HEK293 (cell line): Measurements from ENCODE around the gene RBM20.

ENCODE experiments used
- CTCF ChIA-PET: fragments of 350-600 bp; formaldehyde crosslinking; extraction: SDS; loops from one replicate; lab custom pipeline; 2021; ENCODE audit warnings: antibody characterized with exemption; lab: Yijun Ruan, JAX
- POLR2A ChIA-PET: fragments of 300-600 bp; formaldehyde crosslinking; extraction: SDS; loops from one replicate; lab custom pipeline; 2020; ENCODE audit warnings: antibody characterized with exemption, inconsistent platforms; lab: Yijun Ruan, JAX
- H3K27ac ChIP-seq: fragments of 200-500 bp; sonication (Bioruptor generic); 2 replicates; pipeline ENCODE4 v1.5.1; 2014; ENCODE audit warnings: low read depth, low read length, control low read depth, inconsistent platforms; ENCODE audit errors: extremely low read depth
- H3K36me3 ChIP-seq, 2 experiments: fragments of 200-500 bp in 1 of 2; sonication (Bioruptor generic) in 1 of 2; 1 replicate in 1 of 2; 2 replicates in 1 of 2; pipeline ENCODE4 v1.5.1; 2014 to 2017; ENCODE audit warnings: inconsistent platforms in 2 of 2, low read length in 2 of 2; ENCODE audit not compliant: control insufficient read depth in 2 of 2, insufficient read depth in 1 of 2
- H3K4me1 ChIP-seq: fragments of 200-500 bp; sonication (Bioruptor generic); 2 replicates; pipeline ENCODE4 v1.5.1; 2014; ENCODE audit warnings: mild to moderate bottlenecking, low read length, inconsistent platforms; ENCODE audit not compliant: control insufficient read depth, insufficient read depth
- H3K4me3 ChIP-seq: 2 replicates; pipeline ENCODE4 v1.5.1; 2011; ENCODE audit warnings: low read depth, mild to moderate bottlenecking, control low read depth, low read length, moderate library complexity
- H3K9me3 ChIP-seq: fragments of 200-500 bp; sonication (Bioruptor generic); 2 replicates; pipeline ENCODE4 v1.5.1; 2014; ENCODE audit warnings: low read depth, low read length, inconsistent platforms; ENCODE audit not compliant: control insufficient read depth, insufficient read depth
- GLI2 ChIP-seq: fragments of 450-650 bp; formaldehyde crosslinking; IDR thresholded peaks from 2 replicates; pipeline ENCODE4; 2017; ENCODE audit warnings: missing biosample characterization, missing genetic modification characterization, low read depth, borderline replicate concordance
- GLIS1 ChIP-seq: fragments of 450-650 bp; formaldehyde crosslinking; IDR thresholded peaks from 2 replicates; pipeline ENCODE4 v1.5.1; 2016; ENCODE audit warnings: missing biosample characterization, missing genetic modification characterization
- ZBTB10 ChIP-seq: fragments of 450-650 bp; formaldehyde crosslinking; IDR thresholded peaks from 2 replicates; pipeline ENCODE4 v1.5.1; 2016; ENCODE audit warnings: missing biosample characterization, missing genetic modification characterization
- ZEB2 ChIP-seq: fragments of 450-650 bp; formaldehyde crosslinking; IDR thresholded peaks from 2 replicates; pipeline ENCODE4 v1.5.1; 2016; ENCODE audit warnings: missing biosample characterization, missing genetic modification characterization
- ZIC2 ChIP-seq: fragments of 450-650 bp; formaldehyde crosslinking; IDR thresholded peaks from 2 replicates; pipeline ENCODE4 v1.5.1; 2016; ENCODE audit warnings: missing biosample characterization, missing genetic modification characterization
- ZNF132 ChIP-seq: fragments of 450-650 bp; formaldehyde crosslinking; IDR thresholded peaks from 2 replicates; pipeline ENCODE4 v1.5.1; 2017; ENCODE audit warnings: missing biosample characterization, missing genetic modification characterization, borderline replicate concordance
- ZNF221 ChIP-seq: fragments of 450-650 bp; formaldehyde crosslinking; IDR thresholded peaks from 2 replicates; pipeline ENCODE4 v1.5.1; 2017; ENCODE audit warnings: missing biosample characterization, missing genetic modification characterization, borderline replicate concordance
- ZNF239 ChIP-seq: fragments of 450-650 bp; formaldehyde crosslinking; IDR thresholded peaks from 2 replicates; pipeline ENCODE4 v1.5.1; 2016; ENCODE audit warnings: missing biosample characterization, missing genetic modification characterization
- ZNF398 ChIP-seq: fragments of 450-650 bp; formaldehyde crosslinking; IDR thresholded peaks from 2 replicates; pipeline ENCODE4 v1.5.1; 2017; ENCODE audit warnings: missing biosample characterization, missing genetic modification characterization
- ZNF585B ChIP-seq: fragments of 450-650 bp; formaldehyde crosslinking; IDR thresholded peaks from 2 replicates; pipeline ENCODE4 v1.5.1; 2016; ENCODE audit warnings: missing biosample characterization, missing genetic modification characterization
- ZNF621 ChIP-seq: fragments of 450-650 bp; formaldehyde crosslinking; IDR thresholded peaks from 2 replicates; pipeline ENCODE4 v1.5.1; 2017; ENCODE audit warnings: missing biosample characterization, missing genetic modification characterization
- ZSCAN30 ChIP-seq: fragments of 450-650 bp; IDR thresholded peaks from 2 replicates; pipeline ENCODE4 v1.5.1; 2018; ENCODE audit warnings: missing biosample characterization, mild to moderate bottlenecking, missing genetic modification characterization, moderate library complexity
- ZSCAN5A ChIP-seq: fragments of 450-650 bp; formaldehyde crosslinking; IDR thresholded peaks from 2 replicates; pipeline ENCODE4 v1.5.1; 2016; ENCODE audit warnings: missing biosample characterization, missing genetic modification characterization
- TF ChIP-seq, protein P1 (sequence below): fragments of 450-650 bp; formaldehyde crosslinking; IDR thresholded peaks from 2 replicates; pipeline ENCODE4 v1.5.1; 2016; ENCODE audit warnings: missing biosample characterization, missing genetic modification characterization, borderline replicate concordance

RBM20 gene

GRCh38 chr10:110862961-110863360 is 218.8 kb downstream of the RBM20 start (continued):
- no peak for TF ChIP-seq ZNF398 (tag by site-specific recombination)
- TF ChIP-seq, protein P1, sequence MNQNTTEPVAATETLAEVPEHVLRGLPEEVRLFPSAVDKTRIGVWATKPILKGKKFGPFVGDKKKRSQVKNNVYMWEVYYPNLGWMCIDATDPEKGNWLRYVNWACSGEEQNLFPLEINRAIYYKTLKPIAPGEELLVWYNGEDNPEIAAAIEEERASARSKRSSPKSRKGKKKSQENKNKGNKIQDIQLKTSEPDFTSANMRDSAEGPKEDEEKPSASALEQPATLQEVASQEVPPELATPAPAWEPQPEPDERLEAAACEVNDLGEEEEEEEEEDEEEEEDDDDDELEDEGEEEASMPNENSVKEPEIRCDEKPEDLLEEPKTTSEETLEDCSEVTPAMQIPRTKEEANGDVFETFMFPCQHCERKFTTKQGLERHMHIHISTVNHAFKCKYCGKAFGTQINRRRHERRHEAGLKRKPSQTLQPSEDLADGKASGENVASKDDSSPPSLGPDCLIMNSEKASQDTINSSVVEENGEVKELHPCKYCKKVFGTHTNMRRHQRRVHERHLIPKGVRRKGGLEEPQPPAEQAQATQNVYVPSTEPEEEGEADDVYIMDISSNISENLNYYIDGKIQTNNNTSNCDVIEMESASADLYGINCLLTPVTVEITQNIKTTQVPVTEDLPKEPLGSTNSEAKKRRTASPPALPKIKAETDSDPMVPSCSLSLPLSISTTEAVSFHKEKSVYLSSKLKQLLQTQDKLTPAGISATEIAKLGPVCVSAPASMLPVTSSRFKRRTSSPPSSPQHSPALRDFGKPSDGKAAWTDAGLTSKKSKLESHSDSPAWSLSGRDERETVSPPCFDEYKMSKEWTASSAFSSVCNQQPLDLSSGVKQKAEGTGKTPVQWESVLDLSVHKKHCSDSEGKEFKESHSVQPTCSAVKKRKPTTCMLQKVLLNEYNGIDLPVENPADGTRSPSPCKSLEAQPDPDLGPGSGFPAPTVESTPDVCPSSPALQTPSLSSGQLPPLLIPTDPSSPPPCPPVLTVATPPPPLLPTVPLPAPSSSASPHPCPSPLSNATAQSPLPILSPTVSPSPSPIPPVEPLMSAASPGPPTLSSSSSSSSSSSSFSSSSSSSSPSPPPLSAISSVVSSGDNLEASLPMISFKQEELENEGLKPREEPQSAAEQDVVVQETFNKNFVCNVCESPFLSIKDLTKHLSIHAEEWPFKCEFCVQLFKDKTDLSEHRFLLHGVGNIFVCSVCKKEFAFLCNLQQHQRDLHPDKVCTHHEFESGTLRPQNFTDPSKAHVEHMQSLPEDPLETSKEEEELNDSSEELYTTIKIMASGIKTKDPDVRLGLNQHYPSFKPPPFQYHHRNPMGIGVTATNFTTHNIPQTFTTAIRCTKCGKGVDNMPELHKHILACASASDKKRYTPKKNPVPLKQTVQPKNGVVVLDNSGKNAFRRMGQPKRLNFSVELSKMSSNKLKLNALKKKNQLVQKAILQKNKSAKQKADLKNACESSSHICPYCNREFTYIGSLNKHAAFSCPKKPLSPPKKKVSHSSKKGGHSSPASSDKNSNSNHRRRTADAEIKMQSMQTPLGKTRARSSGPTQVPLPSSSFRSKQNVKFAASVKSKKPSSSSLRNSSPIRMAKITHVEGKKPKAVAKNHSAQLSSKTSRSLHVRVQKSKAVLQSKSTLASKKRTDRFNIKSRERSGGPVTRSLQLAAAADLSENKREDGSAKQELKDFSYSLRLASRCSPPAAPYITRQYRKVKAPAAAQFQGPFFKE (tag by site-specific recombination): no peak
- TF ChIP-seq ZNF585B (tag by site-specific recombination): no peak
- TF ChIP-seq ZSCAN30 (tag by site-specific recombination): no peak
- no peak for TF ChIP-seq ZEB2 (tag by site-specific recombination)
- no peak for TF ChIP-seq ZIC2
- no peak for TF ChIP-seq GLIS1 (tag by site-specific recombination)
- no peak for TF ChIP-seq ZSCAN5A
- TF ChIP-seq ZNF221 (tag by site-specific recombination): no peak
- TF ChIP-seq ZNF621 (tag by site-specific recombination): no peak
- no peak for TF ChIP-seq ZNF132 (tag by site-specific recombination)
- TF ChIP-seq ZBTB10: no peak

GRCh38 chr10:110863361-110863760 is 219.2 kb downstream of the RBM20 start:
- ChIA-PET CTCF (no interaction called here), POLR2A (interaction anchor here (1.0 kb wide), 1 partner anchor 8 kb away, joined by 6 read pairs; the partner anchor contains the start of gene PDCD4)
- no peak for TF ChIP-seq GLI2 (tag by site-specific recombination)
- TF ChIP-seq ZNF239: 0 out of 2 replicates have a peak, but pooled peaks have one; percentile 33
- no peaks in the 10 kb centered on the region for H3K36me3 ChIP-seq
- no peaks in the 10 kb centered on the region for H3K9me3 ChIP-seq
- H3K4me3 ChIP-seq: no peak overlapping the region
- no peak overlapping the region for H3K27ac ChIP-seq
- peaks cover 23% of the 10 kb centered on the region for H3K4me1 ChIP-seq
